HepG2 (cell line): ENCODE measurements around the gene ATG4B. TPM values are rescaled to one million over a fixed set of nuclear protein-coding genes. Genes with fewer than 3 reads are reported as not detected.

Experiments used
- ATAC-seq: fragments of 200-7000 bp; cut with Tn5 transposase; 3 replicates; pipeline ENCODE4 v1.9.1; 2020; ENCODE audit warnings: mild to moderate bottlenecking, moderate library complexity
- BruUV-seq: library from RNA; stranded (reverse); fragments of 400-500 nt; replicated peaks from 2 replicates; lab custom pipeline; 2021; lab: Mats Ljungman, UMichigan
- CTCF ChIA-PET: fragments of 300-600 bp; formaldehyde crosslinking; extraction: SDS; loops from one replicate; lab custom pipeline; 2021; ENCODE audit warnings: low total read pairs, inconsistent platforms, low intra/inter-chr PET ratio; lab: Yijun Ruan, JAX
- POLR2A ChIA-PET: fragments of 350-600 bp; sonication (Branson Sonifier 250); formaldehyde crosslinking; loops from one replicate; lab custom pipeline; 2020; ENCODE audit warnings: antibody characterized with exemption, inconsistent platforms; lab: Yijun Ruan, JAX
- DNase-seq: peaks from one replicate; pipeline ENCODE4 v3.0.0-alpha.2; 2015; ENCODE audit warnings: low spot score
- FAIRE-seq: peaks from 3 replicates; lab custom pipeline; 2011; peaks lifted over from hg19 to GRCh38; lab: Jason Lieb, UNC
- H2AFZ ChIP-seq: one replicate; pipeline ENCODE4 v1.6.1; 2011; ENCODE audit warnings: low read length, inconsistent platforms
- H3K27ac ChIP-seq: fragments of 300-600 bp; 3 replicates; pipeline ENCODE4 v1.8.0; 2011; ENCODE audit warnings: mixed run types, mild to moderate bottlenecking, mixed read lengths, low read length, inconsistent platforms; ENCODE audit not compliant: insufficient read depth; ENCODE audit errors: extremely low read length
- H3K27me3 ChIP-seq, 2 experiments: fragments of 200-600 bp in 1 of 2; 2 replicates in 1 of 2; 3 replicates in 1 of 2; pipeline versions ENCODE4 v1.6.0 to v1.8.0; 2011; ENCODE audit warnings: low read length in 2 of 2, mild to moderate bottlenecking in 2 of 2, moderate library complexity in 2 of 2, inconsistent platforms in 1 of 2; ENCODE audit not compliant: insufficient read depth in 2 of 2, control insufficient read depth in 1 of 2
- H3K36me3 ChIP-seq, 2 experiments: fragments of 200-600 bp in 1 of 2; replicated peaks in 1 of 2; 2 replicates in 1 of 2; 3 replicates in 1 of 2; pipeline versions ENCODE4 v1.5.1 to v1.8.0; 2011; ENCODE audit warnings: low read length in 2 of 2, inconsistent platforms in 1 of 2; ENCODE audit not compliant: insufficient read depth in 2 of 2, control insufficient read depth in 1 of 2
- H3K4me1 ChIP-seq: 2 replicates; pipeline ENCODE4 v1.5.1; 2012; ENCODE audit warnings: low read length, inconsistent platforms; ENCODE audit not compliant: insufficient read depth
- H3K4me2 ChIP-seq: 2 replicates; pipeline ENCODE4 v1.6.0; 2011; ENCODE audit warnings: low read depth, low read length, inconsistent platforms
- H3K4me3 ChIP-seq, 3 experiments: fragments of 200-600 bp in 1 of 3; sonication (generic), shearing (Covaris generic) in 1 of 3; replicated peaks in 1 of 3; 2 replicates each; pipeline ENCODE4 v1.5.1; 2011 to 2016; ENCODE audit warnings: low read length in 3 of 3, inconsistent platforms in 2 of 3, low read depth in 2 of 3, mild to moderate bottlenecking in 2 of 3, control low read depth in 1 of 3, mixed read lengths in 1 of 3; ENCODE audit not compliant: insufficient read depth in 1 of 3
- H3K79me2 ChIP-seq: one replicate; pipeline ENCODE4 v1.6.1; 2011; ENCODE audit warnings: low read length, inconsistent platforms; ENCODE audit not compliant: insufficient read depth
- H3K9ac ChIP-seq: 2 replicates; pipeline ENCODE4 v1.6.0; 2011; ENCODE audit warnings: mild to moderate bottlenecking, low read depth, low read length, inconsistent platforms; ENCODE audit not compliant: insufficient read depth
- H3K9me3 ChIP-seq: 2 replicates; pipeline ENCODE4 v1.5.1; 2012; ENCODE audit warnings: mild to moderate bottlenecking, low read length
- H4K20me1 ChIP-seq: 2 replicates; pipeline ENCODE4 v1.6.0; 2011; ENCODE audit warnings: inconsistent platforms, mild to moderate bottlenecking, low read length, moderate library complexity; ENCODE audit not compliant: insufficient read depth
- AGO1 ChIP-seq: fragments of 200-400 bp; formaldehyde crosslinking; IDR thresholded peaks from 2 replicates; pipeline ENCODE4 v1.6.1; 2017; ENCODE audit warnings: mild to moderate bottlenecking, low read depth, low read length, moderate library complexity; ENCODE audit not compliant: poor library complexity, severe bottlenecking
- AGO2 ChIP-seq: fragments of 200-400 bp; formaldehyde crosslinking; optimal IDR thresholded peaks from 2 replicates; pipeline ENCODE3; 2017; ENCODE audit warnings: mild to moderate bottlenecking, low read depth, low read length, moderate library complexity
- AKNA ChIP-seq: sonication (generic); formaldehyde crosslinking; IDR thresholded peaks from 2 replicates; pipeline ENCODE4 v1.4.0; 2020; ENCODE audit warnings: missing genetic modification reagents, borderline replicate concordance
- CREBL2 ChIP-seq: sonication (generic); formaldehyde crosslinking; IDR thresholded peaks from 2 replicates; pipeline ENCODE4 v1.8.1; 2023; ENCODE audit warnings: missing genetic modification reagents, mild to moderate bottlenecking, borderline replicate concordance
- NFIC ChIP-seq: IDR thresholded peaks from 2 replicates; pipeline ENCODE4 v1.6.1; 2012; ENCODE audit warnings: mild to moderate bottlenecking, low read length, inconsistent platforms
- PAF1 ChIP-seq: IDR thresholded peaks from 2 replicates; pipeline ENCODE4 v1.6.1; 2016; ENCODE audit warnings: missing genetic modification reagents, missing compliant biosample characterization
- PLRG1 ChIP-seq: fragments of 450-650 bp; conservative IDR thresholded peaks from 2 replicates; pipeline ENCODE4 v1.6.1; 2016
- POLR2G ChIP-seq: fragments of 200-400 bp; formaldehyde crosslinking; IDR thresholded peaks from 2 replicates; pipeline ENCODE4 v1.6.1; 2018; ENCODE audit warnings: mild to moderate bottlenecking, low read depth, low read length, moderate library complexity
- RFXANK ChIP-seq: IDR thresholded peaks from 2 replicates; pipeline ENCODE4 v1.6.1; 2016
- SYNCRIP ChIP-seq: fragments of 200-400 bp; formaldehyde crosslinking; IDR thresholded peaks from 2 replicates; pipeline ENCODE4 v1.6.1; 2018; ENCODE audit warnings: mild to moderate bottlenecking, low read depth, low read length; ENCODE audit not compliant: insufficient read depth
- YEATS4 ChIP-seq: sonication (generic); formaldehyde crosslinking; IDR thresholded peaks from 2 replicates; pipeline ENCODE4 v1.4.0; 2020; ENCODE audit warnings: missing genetic modification reagents, borderline replicate concordance
- ZNF317 ChIP-seq: sonication (generic); formaldehyde crosslinking; IDR thresholded peaks from 2 replicates; pipeline ENCODE4 v1.5.0; 2020; ENCODE audit warnings: mild to moderate bottlenecking, missing genetic modification reagents
- ZNF687 ChIP-seq: sonication (generic); formaldehyde crosslinking; IDR thresholded peaks from 2 replicates; pipeline ENCODE4 v1.5.1; 2020; ENCODE audit warnings: mild to moderate bottlenecking, missing genetic modification reagents, moderate library complexity
- WGBS: methylation state at CpG from one replicate; pipeline ENCODE4 v1.1.6; 2017; ENCODE audit warnings: low lambda C conversion rate; 5-methylcytosine and 5-hydroxymethylcytosine counted together
- in situ Hi-C: cut with HindIII; loops from 2 replicates; pipeline ENCODE4 v1.10.0; 2017; ENCODE audit warnings: low pct_unique_long_range_greater_than_20kb; ENCODE audit not compliant: extremely low pct_ligation_motif_present
- intact Hi-C: fragments of 100-400 bp; cut with micrococcal nuclease; formaldehyde crosslinking; loops from one replicate; pipeline ENCODE4 v1.10.0; 2022; ENCODE audit not compliant: unreplicated experiment
- polyA plus RNA-seq, 8 experiments: library from polyadenylated mRNA; depleted of rRNA in 3 of 8; stranded (reverse) in 7 of 8; unstranded in 1 of 8; fragments of >200 nt; fragmentation: Illumina TruSeq in 4 of 8; extraction: Trizol in 4 of 8; gene quantifications; 2 replicates each; pipeline versions ENCODE4 v1.2.1 to v1.2.3, GENCODE V29; 2011 to 2016; ENCODE audit warnings: low read depth in 4 of 8, missing spikeins in 1 of 8, mixed read lengths in 1 of 8; ENCODE audit not compliant: insufficient read depth in 1 of 8
- total RNA-seq, 5 experiments: library from RNA; depleted of rRNA; stranded (reverse); fragments of >200 nt; fragmentation: Illumina TruSeq; extraction: Trizol; gene quantifications; 2 replicates each; pipeline ENCODE4 v1.2.3, GENCODE V29; 2016; ENCODE audit warnings: low read depth in 1 of 5

ATG4B gene
- total and polyA plus RNA-seq, 2 of the 13 experiments (the other 11 are each of a cell fraction or from before 2014, with no cell fraction given) = 95.5 to 239 TPM

DNA sequence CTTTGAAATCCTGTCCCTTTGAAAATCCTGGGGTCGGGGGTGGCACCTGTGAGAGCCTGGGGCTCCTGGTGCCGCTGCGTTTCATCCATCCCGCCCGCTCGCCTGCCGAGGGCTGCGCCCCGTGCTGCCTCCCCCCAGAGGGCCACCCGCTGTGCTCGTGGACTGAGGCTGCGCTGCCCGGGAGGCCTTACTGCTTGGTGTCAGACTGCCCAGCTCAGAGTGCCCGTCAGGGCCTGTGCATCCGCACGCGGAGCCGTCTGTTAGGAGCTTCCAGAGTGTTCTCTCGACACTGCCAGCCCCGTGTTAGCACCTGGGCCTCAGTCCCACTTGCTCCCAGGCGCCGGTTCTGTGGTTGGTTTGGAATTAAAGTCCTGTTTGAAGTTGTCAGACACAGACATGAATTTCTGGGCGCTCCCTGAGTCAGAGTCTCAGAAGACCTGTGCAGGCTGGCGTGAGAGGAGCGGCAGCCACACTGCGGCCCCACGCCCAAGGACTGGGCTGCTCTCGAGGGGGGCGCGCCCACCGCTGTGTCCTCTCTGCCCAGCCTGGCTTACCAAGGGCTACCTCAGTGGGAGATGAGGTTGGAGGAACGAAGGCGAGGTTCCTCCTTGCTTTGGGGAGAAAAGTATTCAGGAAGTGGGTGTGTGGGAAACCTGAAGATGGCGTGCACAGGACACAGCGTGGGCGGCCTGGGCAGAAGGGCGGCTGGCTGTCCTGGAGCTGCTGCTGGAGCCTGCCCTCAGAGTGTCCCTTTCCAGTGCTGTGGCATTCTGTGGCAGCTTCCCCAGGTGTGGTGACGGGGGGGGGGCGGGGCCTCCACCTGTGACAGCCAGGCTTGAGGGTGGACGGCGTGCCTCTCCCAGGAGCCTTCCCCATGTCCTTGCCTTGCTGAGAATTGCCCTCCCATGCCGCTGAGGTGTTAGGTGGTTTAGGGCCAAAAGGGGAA is 35.0 kb downstream of the ATG4B start (continued):
- TF ChIP-seq PLRG1 = no peak
- no peak for TF ChIP-seq AKNA

GRCh38 chr2:241673189-241673663 is 35.7 kb downstream of the ATG4B start:
- peaks cover 37 to 75% of the 10 kb centered on the region in 2 experiments for H3K36me3 ChIP-seq
- intact Hi-C loops = no loop called here
- H3K4me2 ChIP-seq = no peak overlapping the region
- no TSS peak for BruUV-seq
- H3K9me3 ChIP-seq = no peaks in the 10 kb centered on the region
- WGBS = 88% methylated on average over 15 of the region's 18 CpGs
- H3K4me3 ChIP-seq = no peak overlapping the region
- H3K27ac ChIP-seq = no peak overlapping the region
- H3K27me3 ChIP-seq = no peaks in the 10 kb centered on the region
- FAIRE-seq = no peak
- H4K20me1 ChIP-seq = no peaks in the 10 kb centered on the region
- POLR2A ChIA-PET = no interaction called here
- no peak overlapping the region for H3K9ac ChIP-seq
- H2AFZ ChIP-seq = no peak overlapping the region
- no peaks in the 10 kb centered on the region for H3K4me1 ChIP-seq
- no peak for DNase-seq
- ATAC-seq = no peak
- CTCF ChIA-PET = no interaction called here
- in situ Hi-C loops = no loop called here
- H3K79me2 ChIP-seq = no peaks in the 10 kb centered on the region
- TF ChIP-seq AGO2 (peak; percentile 55), ZNF687 (CRISPR knock-in tag) (peak; percentile 21), NFIC (no peak), RFXANK (CRISPR knock-in tag) (no peak), CREBL2 (no peak), YEATS4 (CRISPR knock-in tag) (no peak), POLR2G (peak; percentile 6; the same call in 1 of the 2 replicates), ZNF317 (CRISPR knock-in tag) (no peak), PAF1 (CRISPR knock-in tag) (0 out of 2 replicates have a peak, but pooled peaks have one; percentile 37), AGO1 (no peak), SYNCRIP (no peak)
